WTC11 (cell line): ENCODE measurements around the gene SARDH. TPM values are rescaled to one million over a fixed set of nuclear protein-coding genes. Genes with fewer than 3 reads are reported as not detected.

Experiments
- ATAC-seq: fragments of 200-7000 bp; cut with Tn5 transposase; 2 replicates; pipeline ENCODE4 v1.10.0; 2021; ENCODE audit warnings: mild to moderate bottlenecking, moderate library complexity
- CTCF ChIA-PET: fragments of 300-600 bp; sonication (Branson Sonifier 250); formaldehyde crosslinking; loops from one replicate; lab custom pipeline; 2021; ENCODE audit warnings: antibody characterized with exemption; lab: Charles Lee
- POLR2A ChIA-PET: fragments of 350-600 bp; sonication (Branson Sonifier 250); formaldehyde crosslinking; loops from one replicate; lab custom pipeline; 2021; ENCODE audit warnings: antibody characterized with exemption; lab: Charles Lee
- DNase-seq: peaks from one replicate; pipeline ENCODE4 v3.0.0; 2021; ENCODE audit warnings: low spot score
- H3K27ac Mint-ChIP-seq: 2 replicates; pipeline ENCODE4 v1.8.0; 2021; ENCODE audit warnings: mixed read lengths
- H3K27me3 Mint-ChIP-seq: 2 replicates; pipeline ENCODE4 v1.8.0; 2021; ENCODE audit warnings: low read depth, mild to moderate bottlenecking, moderate library complexity, mixed read lengths
- H3K36me3 Mint-ChIP-seq: 2 replicates; pipeline ENCODE4 v1.8.0; 2021; ENCODE audit warnings: mixed read lengths
- H3K4me1 Mint-ChIP-seq: 2 replicates; pipeline ENCODE4 v1.8.0; 2022; ENCODE audit warnings: mixed read lengths
- H3K4me3 Mint-ChIP-seq: 2 replicates; pipeline ENCODE4 v1.8.0; 2021; ENCODE audit warnings: mild to moderate bottlenecking, moderate library complexity, mixed read lengths
- H3K9me3 Mint-ChIP-seq: 2 replicates; pipeline ENCODE4 v1.8.0; 2021; ENCODE audit warnings: mixed read lengths
- CREM ChIP-seq: sonication (generic); formaldehyde crosslinking; IDR thresholded peaks from 2 replicates; pipeline ENCODE4 v1.8.1; 2022; ENCODE audit warnings: mild to moderate bottlenecking, missing genetic modification reagents, moderate library complexity
- EMX1 ChIP-seq: fragments of 250-450 bp; sonication (Bioruptor Pico); IDR thresholded peaks from 2 replicates; pipeline ENCODE4 v1.8.0; 2021; ENCODE audit warnings: mild to moderate bottlenecking
- FOXJ3 ChIP-seq: sonication (generic); formaldehyde crosslinking; IDR thresholded peaks from 2 replicates; pipeline ENCODE4 v1.9.0; 2021; ENCODE audit warnings: missing genetic modification reagents, mild to moderate bottlenecking, borderline replicate concordance
- JAZF1 ChIP-seq: fragments of 250-450 bp; sonication (Bioruptor Pico); IDR thresholded peaks from 2 replicates; pipeline ENCODE4 v1.9.0; 2021; ENCODE audit warnings: moderate library complexity, mild to moderate bottlenecking, inconsistent platforms
- NFYB ChIP-seq: sonication (generic); formaldehyde crosslinking; conservative IDR thresholded peaks from 2 replicates; pipeline ENCODE4 v1.8.0; 2022; ENCODE audit warnings: low read depth, missing genetic modification reagents
- NR2C2 ChIP-seq: sonication (generic); formaldehyde crosslinking; IDR thresholded peaks from 2 replicates; pipeline ENCODE4 v1.8.0; 2022; ENCODE audit warnings: mild to moderate bottlenecking, missing genetic modification reagents
- NR3C1 ChIP-seq: sonication (generic); formaldehyde crosslinking; conservative IDR thresholded peaks from 2 replicates; pipeline ENCODE4 v1.8.1; 2023; ENCODE audit warnings: low read depth, mild to moderate bottlenecking, missing genetic modification reagents
- SMAD4 ChIP-seq: sonication (generic); formaldehyde crosslinking; IDR thresholded peaks from 2 replicates; pipeline ENCODE4 v1.8.0; 2022; ENCODE audit warnings: mild to moderate bottlenecking, missing genetic modification reagents
- TEAD4 ChIP-seq: sonication (generic); formaldehyde crosslinking; IDR thresholded peaks from 2 replicates; pipeline ENCODE4 v1.8.0; 2022; ENCODE audit warnings: mild to moderate bottlenecking, missing genetic modification reagents
- TP53 ChIP-seq: sonication (generic); formaldehyde crosslinking; IDR thresholded peaks from 2 replicates; pipeline ENCODE4 v1.8.1; 2023; ENCODE audit warnings: mild to moderate bottlenecking, missing genetic modification reagents
- ZBTB21 ChIP-seq: sonication (generic); formaldehyde crosslinking; IDR thresholded peaks from 2 replicates; pipeline ENCODE4 v1.8.1; 2023; ENCODE audit warnings: mild to moderate bottlenecking, missing genetic modification reagents, borderline replicate concordance
- ZNF219 ChIP-seq: sonication (generic); formaldehyde crosslinking; IDR thresholded peaks from 2 replicates; pipeline ENCODE4 v1.8.0; 2023; ENCODE audit warnings: missing genetic modification reagents, mild to moderate bottlenecking, borderline replicate concordance
- ZNF317 ChIP-seq: sonication (generic); formaldehyde crosslinking; IDR thresholded peaks from 2 replicates; pipeline ENCODE4 v1.8.1; 2023; ENCODE audit warnings: low read depth, mild to moderate bottlenecking, moderate library complexity, missing genetic modification reagents, borderline replicate concordance
- total RNA-seq: library from RNA; stranded (reverse); gene quantifications from 3 replicates; pipeline ENCODE4 v1.2.3, GENCODE V29; 2021
- TF ChIP-seq, protein P1 (sequence below): sonication (generic); formaldehyde crosslinking; IDR thresholded peaks from 2 replicates; pipeline ENCODE4 v1.8.1; 2023; ENCODE audit warnings: mild to moderate bottlenecking, moderate library complexity, missing genetic modification reagents
- TF ChIP-seq, protein P2 (sequence below): sonication (generic); formaldehyde crosslinking; IDR thresholded peaks from 2 replicates; pipeline ENCODE4 v1.8.0; 2023; ENCODE audit warnings: mild to moderate bottlenecking, missing genetic modification reagents
- TF ChIP-seq, protein P3 (sequence below): sonication (generic); formaldehyde crosslinking; IDR thresholded peaks from 2 replicates; pipeline ENCODE4 v1.8.1; 2023; ENCODE audit warnings: mild to moderate bottlenecking, missing genetic modification reagents, borderline replicate concordance
- TF ChIP-seq, protein P4 (sequence below): sonication (generic); formaldehyde crosslinking; IDR thresholded peaks from 2 replicates; pipeline ENCODE4 v1.8.1; 2023; ENCODE audit warnings: mild to moderate bottlenecking, missing genetic modification reagents, moderate library complexity
- TF ChIP-seq, protein P5 (sequence below): sonication (generic); formaldehyde crosslinking; IDR thresholded peaks from 2 replicates; pipeline ENCODE4 v1.8.0; 2022; ENCODE audit warnings: mild to moderate bottlenecking, missing genetic modification reagents
- TF ChIP-seq, protein P6 (sequence below): sonication (generic); formaldehyde crosslinking; conservative IDR thresholded peaks from 2 replicates; pipeline ENCODE4 v1.8.1; 2023; ENCODE audit warnings: mild to moderate bottlenecking, low read depth, missing genetic modification reagents, moderate library complexity
- TF ChIP-seq, protein P7 (sequence below): sonication (generic); formaldehyde crosslinking; IDR thresholded peaks from 2 replicates; pipeline ENCODE4 v1.8.1; 2023; ENCODE audit warnings: mild to moderate bottlenecking, missing genetic modification reagents, moderate library complexity

Gene SARDH
- total RNA-seq, 1 experiment from 2014 or later: 8.5 TPM

DNA sequence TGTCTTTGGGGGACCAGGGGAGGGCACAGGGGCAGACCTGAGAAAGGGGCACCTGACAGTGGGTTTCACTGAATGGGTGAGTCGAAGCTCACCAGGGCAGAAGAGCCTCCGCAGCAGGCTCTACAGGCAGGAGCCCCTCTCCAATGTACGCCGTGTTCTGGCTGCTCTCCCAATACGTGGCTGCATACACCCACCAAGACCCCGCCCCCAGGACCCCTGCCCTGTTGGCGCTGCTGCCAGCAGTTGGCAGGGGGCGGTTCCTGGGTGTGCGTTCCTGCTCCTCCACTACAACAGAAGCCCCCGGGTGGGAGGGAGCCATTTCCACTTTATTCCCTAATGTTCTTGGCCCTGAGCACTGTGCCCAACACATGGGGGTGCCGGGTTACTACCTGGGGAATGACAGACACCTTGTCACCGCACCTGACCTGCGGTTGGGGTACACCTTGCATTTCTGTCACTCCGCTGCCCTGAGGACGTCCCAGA lies 30.3 kb downstream of the SARDH start:
- DNase-seq (peak; percentile 10), ATAC-seq (no peak)
- Mint-ChIP-seq H3K4me1 (no peaks in the 10 kb centered on the region), H3K27ac (no peak overlapping the region), H3K27me3 (no peaks in the 10 kb centered on the region), H3K9me3 (no peaks in the 10 kb centered on the region), H3K4me3 (no peak overlapping the region), H3K36me3 (no peaks in the 10 kb centered on the region)
- TF ChIP-seq ZNF219 (CRISPR knock-in tag) (no peak), NFYB (CRISPR knock-in tag) (no peak), TEAD4 (no peak), NR2C2 (CRISPR knock-in tag) (no peak), FOXJ3 (CRISPR knock-in tag) (no peak), CREM (CRISPR knock-in tag) (no peak), EMX1 (no peak), SMAD4 (CRISPR knock-in tag) (no peak), ZNF317 (CRISPR knock-in tag) (no peak), ZBTB21 (CRISPR knock-in tag) (no peak)
- TF ChIP-seq, protein P1, sequence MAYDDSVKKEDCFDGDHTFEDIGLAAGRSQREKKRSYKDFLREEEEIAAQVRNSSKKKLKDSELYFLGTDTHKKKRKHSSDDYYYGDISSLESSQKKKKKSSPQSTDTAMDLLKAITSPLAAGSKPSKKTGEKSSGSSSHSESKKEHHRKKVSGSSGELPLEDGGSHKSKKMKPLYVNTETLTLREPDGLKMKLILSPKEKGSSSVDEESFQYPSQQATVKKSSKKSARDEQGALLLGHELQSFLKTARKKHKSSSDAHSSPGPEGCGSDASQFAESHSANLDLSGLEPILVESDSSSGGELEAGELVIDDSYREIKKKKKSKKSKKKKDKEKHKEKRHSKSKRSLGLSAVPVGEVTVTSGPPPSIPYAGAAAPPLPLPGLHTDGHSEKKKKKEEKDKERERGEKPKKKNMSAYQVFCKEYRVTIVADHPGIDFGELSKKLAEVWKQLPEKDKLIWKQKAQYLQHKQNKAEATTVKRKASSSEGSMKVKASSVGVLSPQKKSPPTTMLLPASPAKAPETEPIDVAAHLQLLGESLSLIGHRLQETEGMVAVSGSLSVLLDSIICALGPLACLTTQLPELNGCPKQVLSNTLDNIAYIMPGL (CRISPR knock-in tag): no peak
- TF ChIP-seq, protein P2, sequence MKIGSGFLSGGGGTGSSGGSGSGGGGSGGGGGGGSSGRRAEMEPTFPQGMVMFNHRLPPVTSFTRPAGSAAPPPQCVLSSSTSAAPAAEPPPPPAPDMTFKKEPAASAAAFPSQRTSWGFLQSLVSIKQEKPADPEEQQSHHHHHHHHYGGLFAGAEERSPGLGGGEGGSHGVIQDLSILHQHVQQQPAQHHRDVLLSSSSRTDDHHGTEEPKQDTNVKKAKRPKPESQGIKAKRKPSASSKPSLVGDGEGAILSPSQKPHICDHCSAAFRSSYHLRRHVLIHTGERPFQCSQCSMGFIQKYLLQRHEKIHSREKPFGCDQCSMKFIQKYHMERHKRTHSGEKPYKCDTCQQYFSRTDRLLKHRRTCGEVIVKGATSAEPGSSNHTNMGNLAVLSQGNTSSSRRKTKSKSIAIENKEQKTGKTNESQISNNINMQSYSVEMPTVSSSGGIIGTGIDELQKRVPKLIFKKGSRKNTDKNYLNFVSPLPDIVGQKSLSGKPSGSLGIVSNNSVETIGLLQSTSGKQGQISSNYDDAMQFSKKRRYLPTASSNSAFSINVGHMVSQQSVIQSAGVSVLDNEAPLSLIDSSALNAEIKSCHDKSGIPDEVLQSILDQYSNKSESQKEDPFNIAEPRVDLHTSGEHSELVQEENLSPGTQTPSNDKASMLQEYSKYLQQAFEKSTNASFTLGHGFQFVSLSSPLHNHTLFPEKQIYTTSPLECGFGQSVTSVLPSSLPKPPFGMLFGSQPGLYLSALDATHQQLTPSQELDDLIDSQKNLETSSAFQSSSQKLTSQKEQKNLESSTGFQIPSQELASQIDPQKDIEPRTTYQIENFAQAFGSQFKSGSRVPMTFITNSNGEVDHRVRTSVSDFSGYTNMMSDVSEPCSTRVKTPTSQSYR (CRISPR knock-in tag): no peak
- TF ChIP-seq, protein P3, sequence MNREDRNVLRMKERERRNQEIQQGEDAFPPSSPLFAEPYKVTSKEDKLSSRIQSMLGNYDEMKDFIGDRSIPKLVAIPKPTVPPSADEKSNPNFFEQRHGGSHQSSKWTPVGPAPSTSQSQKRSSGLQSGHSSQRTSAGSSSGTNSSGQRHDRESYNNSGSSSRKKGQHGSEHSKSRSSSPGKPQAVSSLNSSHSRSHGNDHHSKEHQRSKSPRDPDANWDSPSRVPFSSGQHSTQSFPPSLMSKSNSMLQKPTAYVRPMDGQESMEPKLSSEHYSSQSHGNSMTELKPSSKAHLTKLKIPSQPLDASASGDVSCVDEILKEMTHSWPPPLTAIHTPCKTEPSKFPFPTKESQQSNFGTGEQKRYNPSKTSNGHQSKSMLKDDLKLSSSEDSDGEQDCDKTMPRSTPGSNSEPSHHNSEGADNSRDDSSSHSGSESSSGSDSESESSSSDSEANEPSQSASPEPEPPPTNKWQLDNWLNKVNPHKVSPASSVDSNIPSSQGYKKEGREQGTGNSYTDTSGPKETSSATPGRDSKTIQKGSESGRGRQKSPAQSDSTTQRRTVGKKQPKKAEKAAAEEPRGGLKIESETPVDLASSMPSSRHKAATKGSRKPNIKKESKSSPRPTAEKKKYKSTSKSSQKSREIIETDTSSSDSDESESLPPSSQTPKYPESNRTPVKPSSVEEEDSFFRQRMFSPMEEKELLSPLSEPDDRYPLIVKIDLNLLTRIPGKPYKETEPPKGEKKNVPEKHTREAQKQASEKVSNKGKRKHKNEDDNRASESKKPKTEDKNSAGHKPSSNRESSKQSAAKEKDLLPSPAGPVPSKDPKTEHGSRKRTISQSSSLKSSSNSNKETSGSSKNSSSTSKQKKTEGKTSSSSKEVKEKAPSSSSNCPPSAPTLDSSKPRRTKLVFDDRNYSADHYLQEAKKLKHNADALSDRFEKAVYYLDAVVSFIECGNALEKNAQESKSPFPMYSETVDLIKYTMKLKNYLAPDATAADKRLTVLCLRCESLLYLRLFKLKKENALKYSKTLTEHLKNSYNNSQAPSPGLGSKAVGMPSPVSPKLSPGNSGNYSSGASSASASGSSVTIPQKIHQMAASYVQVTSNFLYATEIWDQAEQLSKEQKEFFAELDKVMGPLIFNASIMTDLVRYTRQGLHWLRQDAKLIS (CRISPR knock-in tag): no peak
- ChIA-PET CTCF (interaction anchor here (1.2 to 1.9 kb wide), 2 partner anchors 43 to 74 kb away, joined by 3 to 7 read pairs; no protein-coding TSS in a partner anchor), POLR2A (no interaction called here)

DNA sequence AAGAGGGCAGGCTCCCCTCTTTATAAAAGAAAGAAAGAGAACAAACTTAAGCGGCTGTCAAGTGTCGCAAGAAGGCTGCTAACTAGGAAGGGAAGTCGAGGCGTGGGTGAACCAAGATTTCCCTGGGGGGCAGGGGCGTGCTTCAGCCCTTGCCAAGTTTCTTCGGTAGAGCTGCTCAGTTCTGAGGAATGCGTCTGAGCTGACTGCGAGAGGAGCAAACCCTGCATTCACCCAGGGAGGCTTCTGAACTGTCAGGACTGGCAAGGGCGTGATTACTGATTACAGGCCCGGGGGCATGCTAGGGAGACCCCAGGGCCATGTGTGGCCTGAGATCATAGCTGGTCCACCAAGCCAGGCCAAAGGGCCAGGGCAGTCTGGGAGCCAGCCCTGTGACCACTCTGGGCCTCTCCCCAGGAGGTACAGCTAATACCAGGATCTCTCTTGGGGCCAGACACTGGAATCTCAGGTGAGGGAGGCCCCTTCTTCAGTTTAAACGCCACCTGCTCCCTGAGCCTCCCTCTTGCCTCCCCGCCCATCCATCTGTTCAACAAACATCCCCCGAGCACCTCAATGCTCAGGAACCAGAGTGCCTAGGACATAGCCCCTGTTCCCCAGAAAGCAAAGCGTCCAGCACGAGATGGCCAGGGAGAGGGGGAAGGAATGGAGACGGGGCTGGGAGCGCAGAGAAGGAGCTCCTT lies 30.9 kb downstream of the SARDH start:
- ChIA-PET CTCF (interaction anchor here (1.2 kb wide), 1 partner anchor 73 kb away, joined by 3 read pairs; no protein-coding TSS in a partner anchor), POLR2A (no interaction called here)
- H3K4me1 Mint-ChIP-seq: no peaks in the 10 kb centered on the region
- no peak overlapping the region for H3K27ac Mint-ChIP-seq
- no peaks in the 10 kb centered on the region for H3K9me3 Mint-ChIP-seq
- no peak overlapping the region for H3K4me3 Mint-ChIP-seq
- H3K36me3 Mint-ChIP-seq: no peaks in the 10 kb centered on the region
- H3K27me3 Mint-ChIP-seq: no peaks in the 10 kb centered on the region
- DNase-seq (peak; percentile 8), ATAC-seq (no peak)
- no peak for TF ChIP-seq JAZF1 (CRISPR knock-in tag)
- TF ChIP-seq FOXJ3 (CRISPR knock-in tag): no peak
- TF ChIP-seq, protein P4, sequence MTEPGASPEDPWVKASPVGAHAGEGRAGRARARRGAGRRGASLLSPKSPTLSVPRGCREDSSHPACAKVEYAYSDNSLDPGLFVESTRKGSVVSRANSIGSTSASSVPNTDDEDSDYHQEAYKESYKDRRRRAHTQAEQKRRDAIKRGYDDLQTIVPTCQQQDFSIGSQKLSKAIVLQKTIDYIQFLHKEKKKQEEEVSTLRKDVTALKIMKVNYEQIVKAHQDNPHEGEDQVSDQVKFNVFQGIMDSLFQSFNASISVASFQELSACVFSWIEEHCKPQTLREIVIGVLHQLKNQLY (CRISPR knock-in tag): no peak
- TF ChIP-seq, protein P5, sequence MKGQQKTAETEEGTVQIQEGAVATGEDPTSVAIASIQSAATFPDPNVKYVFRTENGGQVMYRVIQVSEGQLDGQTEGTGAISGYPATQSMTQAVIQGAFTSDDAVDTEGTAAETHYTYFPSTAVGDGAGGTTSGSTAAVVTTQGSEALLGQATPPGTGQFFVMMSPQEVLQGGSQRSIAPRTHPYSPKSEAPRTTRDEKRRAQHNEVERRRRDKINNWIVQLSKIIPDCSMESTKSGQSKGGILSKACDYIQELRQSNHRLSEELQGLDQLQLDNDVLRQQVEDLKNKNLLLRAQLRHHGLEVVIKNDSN: no peak
- TF ChIP-seq, protein P6, sequence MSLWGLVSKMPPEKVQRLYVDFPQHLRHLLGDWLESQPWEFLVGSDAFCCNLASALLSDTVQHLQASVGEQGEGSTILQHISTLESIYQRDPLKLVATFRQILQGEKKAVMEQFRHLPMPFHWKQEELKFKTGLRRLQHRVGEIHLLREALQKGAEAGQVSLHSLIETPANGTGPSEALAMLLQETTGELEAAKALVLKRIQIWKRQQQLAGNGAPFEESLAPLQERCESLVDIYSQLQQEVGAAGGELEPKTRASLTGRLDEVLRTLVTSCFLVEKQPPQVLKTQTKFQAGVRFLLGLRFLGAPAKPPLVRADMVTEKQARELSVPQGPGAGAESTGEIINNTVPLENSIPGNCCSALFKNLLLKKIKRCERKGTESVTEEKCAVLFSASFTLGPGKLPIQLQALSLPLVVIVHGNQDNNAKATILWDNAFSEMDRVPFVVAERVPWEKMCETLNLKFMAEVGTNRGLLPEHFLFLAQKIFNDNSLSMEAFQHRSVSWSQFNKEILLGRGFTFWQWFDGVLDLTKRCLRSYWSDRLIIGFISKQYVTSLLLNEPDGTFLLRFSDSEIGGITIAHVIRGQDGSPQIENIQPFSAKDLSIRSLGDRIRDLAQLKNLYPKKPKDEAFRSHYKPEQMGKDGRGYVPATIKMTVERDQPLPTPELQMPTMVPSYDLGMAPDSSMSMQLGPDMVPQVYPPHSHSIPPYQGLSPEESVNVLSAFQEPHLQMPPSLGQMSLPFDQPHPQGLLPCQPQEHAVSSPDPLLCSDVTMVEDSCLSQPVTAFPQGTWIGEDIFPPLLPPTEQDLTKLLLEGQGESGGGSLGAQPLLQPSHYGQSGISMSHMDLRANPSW: no peak
- TF ChIP-seq TP53: no peak
- TF ChIP-seq, protein P7, sequence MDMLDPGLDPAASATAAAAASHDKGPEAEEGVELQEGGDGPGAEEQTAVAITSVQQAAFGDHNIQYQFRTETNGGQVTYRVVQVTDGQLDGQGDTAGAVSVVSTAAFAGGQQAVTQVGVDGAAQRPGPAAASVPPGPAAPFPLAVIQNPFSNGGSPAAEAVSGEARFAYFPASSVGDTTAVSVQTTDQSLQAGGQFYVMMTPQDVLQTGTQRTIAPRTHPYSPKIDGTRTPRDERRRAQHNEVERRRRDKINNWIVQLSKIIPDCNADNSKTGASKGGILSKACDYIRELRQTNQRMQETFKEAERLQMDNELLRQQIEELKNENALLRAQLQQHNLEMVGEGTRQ (CRISPR knock-in tag): no peak
- TF ChIP-seq NR3C1 (CRISPR knock-in tag): no peak
